Activated T-helper 17 cell treated with anti-CD3 and anti-CD28 coated beads, Interleukin-2, amount 50 U/mL, for 72 hours (primary cell): Measurements from ENCODE around the gene AVEN. TPM values are rescaled to one million over a fixed set of nuclear protein-coding genes. Genes with fewer than 3 reads are reported as not detected.

Experiments used
- ATAC-seq: fragments of 150-1000 bp; cut with Tn5 transposase; replicated peaks from 2 replicates; pipeline ENCODE4 v1.10.0; 2021; ENCODE audit warnings: mild to moderate bottlenecking, moderate library complexity
- H3K27ac Mint-ChIP-seq: one replicate; pipeline ENCODE4 v1.8.0; 2022; ENCODE audit warnings: mixed read lengths
- H3K27me3 Mint-ChIP-seq: one replicate; pipeline ENCODE4 v1.8.0; 2022; ENCODE audit warnings: mixed read lengths
- H3K36me3 Mint-ChIP-seq: one replicate; pipeline ENCODE4 v1.8.0; 2022; ENCODE audit warnings: low read depth, mild to moderate bottlenecking, mixed read lengths
- H3K4me1 Mint-ChIP-seq: one replicate; pipeline ENCODE4 v1.8.0; 2022; ENCODE audit warnings: mixed read lengths
- H3K4me3 Mint-ChIP-seq: one replicate; pipeline ENCODE4 v1.8.0; 2022; ENCODE audit warnings: mild to moderate bottlenecking, mixed read lengths
- H3K9me3 Mint-ChIP-seq: one replicate; pipeline ENCODE4 v1.8.0; 2022; ENCODE audit warnings: mixed read lengths
- total RNA-seq, 2 donors: library from RNA; stranded (reverse); gene quantifications; one replicate each; pipeline ENCODE4 v1.2.3, GENCODE V29; 2022

AVEN gene
- 10 to 100 TPM; 10.7 to 17.5 TPM for total RNA-seq

GRCh38 chr15:34038871-34039789 lies at the start of gene AVEN:
TSS of gene AVEN (minus strand) at chr15:34039204. CDS start at chr15:34039046, 158 bp downstream.
- Mint-ChIP-seq H3K36me3 (no peaks in the 10 kb centered on the region), H3K27me3 (no peaks in the 10 kb centered on the region), H3K4me1 (peaks cover 17% of the 10 kb centered on the region), H3K9me3 (no peaks in the 10 kb centered on the region), H3K27ac (peak within 1 kb of the TSS; percentile 91), H3K4me3 (peak within 1 kb of the TSS; percentile 90)
- peak; percentile 77 for ATAC-seq

GRCh38 chr15:34085746-34086145 lies 46.7 kb upstream of the AVEN start:
- H3K36me3 Mint-ChIP-seq, result peaks cover 79% of the 10 kb centered on the region
- no peak overlapping the region for H3K27ac Mint-ChIP-seq
- ATAC-seq, result no peak
- no peaks in the 10 kb centered on the region for H3K9me3 Mint-ChIP-seq
- H3K4me3 Mint-ChIP-seq, result no peak overlapping the region
- H3K4me1 Mint-ChIP-seq, result no peaks in the 10 kb centered on the region
- no peaks in the 10 kb centered on the region for H3K27me3 Mint-ChIP-seq

- H3K27ac Mint-ChIP-seq, result no peak overlapping the region
- H3K36me3 Mint-ChIP-seq, result peaks cover 65% of the 10 kb centered on the region
- no peak for ATAC-seq
- H3K9me3 Mint-ChIP-seq, result no peaks in the 10 kb centered on the region
- no peaks in the 10 kb centered on the region for H3K27me3 Mint-ChIP-seq
- no peaks in the 10 kb centered on the region for H3K4me1 Mint-ChIP-seq
- no peak overlapping the region for H3K4me3 Mint-ChIP-seq
Measured at GRCh38 chr15:34084086-34084485, 45.1 kb upstream of the AVEN start.

- Mint-ChIP-seq H3K9me3 (no peaks in the 10 kb centered on the region), H3K36me3 (peaks cover 24% of the 10 kb centered on the region), H3K27me3 (no peaks in the 10 kb centered on the region), H3K27ac (no peak overlapping the region), H3K4me3 (no peak overlapping the region), H3K4me1 (no peaks in the 10 kb centered on the region)
- ATAC-seq, result no peak
Measured at GRCh38 chr15:34079904-34080303, 40.9 kb upstream of the AVEN start.

GRCh38 chr15:34078900-34079299 lies 39.9 kb upstream of the AVEN start:
- Mint-ChIP-seq H3K27ac (no peak overlapping the region), H3K9me3 (no peaks in the 10 kb centered on the region), H3K4me1 (no peaks in the 10 kb centered on the region), H3K36me3 (peaks cover 18% of the 10 kb centered on the region), H3K4me3 (no peak overlapping the region), H3K27me3 (no peaks in the 10 kb centered on the region)
- ATAC-seq, result no peak

- no peak for ATAC-seq
- H3K4me1 Mint-ChIP-seq, result no peaks in the 10 kb centered on the region
- no peak overlapping the region for H3K4me3 Mint-ChIP-seq
- no peaks in the 10 kb centered on the region for H3K27me3 Mint-ChIP-seq
- H3K27ac Mint-ChIP-seq, result no peak overlapping the region
- H3K9me3 Mint-ChIP-seq, result no peaks in the 10 kb centered on the region
- no peaks in the 10 kb centered on the region for H3K36me3 Mint-ChIP-seq
Measured at GRCh38 chr15:34076785-34077184, 37.8 kb upstream of the AVEN start.

- no peaks in the 10 kb centered on the region for H3K4me1 Mint-ChIP-seq
- no peak overlapping the region for H3K27ac Mint-ChIP-seq
- no peak overlapping the region for H3K4me3 Mint-ChIP-seq
- H3K36me3 Mint-ChIP-seq, result no peaks in the 10 kb centered on the region
- no peaks in the 10 kb centered on the region for H3K27me3 Mint-ChIP-seq
- no peaks in the 10 kb centered on the region for H3K9me3 Mint-ChIP-seq
- no peak for ATAC-seq
Measured at GRCh38 chr15:34070003-34070402, 31.0 kb upstream of the AVEN start.

- no peak overlapping the region for H3K27ac Mint-ChIP-seq
- no peaks in the 10 kb centered on the region for H3K27me3 Mint-ChIP-seq
- H3K4me3 Mint-ChIP-seq, result no peak overlapping the region
- no peaks in the 10 kb centered on the region for H3K9me3 Mint-ChIP-seq
- H3K36me3 Mint-ChIP-seq, result no peaks in the 10 kb centered on the region
- H3K4me1 Mint-ChIP-seq, result peaks cover 9% of the 10 kb centered on the region
- no peak for ATAC-seq
Measured at GRCh38 chr15:34065941-34066340, 26.9 kb upstream of the AVEN start.

- Mint-ChIP-seq H3K27me3 (no peaks in the 10 kb centered on the region), H3K27ac (no peak overlapping the region), H3K36me3 (no peaks in the 10 kb centered on the region), H3K4me1 (peaks cover 9% of the 10 kb centered on the region), H3K9me3 (no peaks in the 10 kb centered on the region), H3K4me3 (no peak overlapping the region)
- no peak for ATAC-seq
Measured at GRCh38 chr15:34065261-34065660, 26.3 kb upstream of the AVEN start.

- ATAC-seq, result no peak
- Mint-ChIP-seq H3K27ac (peak overlapping the region; percentile 41), H3K4me3 (no peak overlapping the region), H3K9me3 (no peaks in the 10 kb centered on the region), H3K36me3 (no peaks in the 10 kb centered on the region), H3K4me1 (peaks cover 9% of the 10 kb centered on the region), H3K27me3 (no peaks in the 10 kb centered on the region)
Measured at GRCh38 chr15:34064438-34064837, 25.4 kb upstream of the AVEN start.

- no peak overlapping the region for H3K4me3 Mint-ChIP-seq
- H3K4me1 Mint-ChIP-seq, result peaks cover 9% of the 10 kb centered on the region
- ATAC-seq, result no peak
- H3K27ac Mint-ChIP-seq, result no peak overlapping the region
- no peaks in the 10 kb centered on the region for H3K27me3 Mint-ChIP-seq
- H3K9me3 Mint-ChIP-seq, result no peaks in the 10 kb centered on the region
- no peaks in the 10 kb centered on the region for H3K36me3 Mint-ChIP-seq
Measured at GRCh38 chr15:34059946-34060345, 20.9 kb upstream of the AVEN start.

- Mint-ChIP-seq H3K27me3 (no peaks in the 10 kb centered on the region), H3K9me3 (no peaks in the 10 kb centered on the region), H3K36me3 (no peaks in the 10 kb centered on the region), H3K4me1 (peaks cover 9% of the 10 kb centered on the region), H3K27ac (peak overlapping the region; percentile 19), H3K4me3 (no peak overlapping the region)
- ATAC-seq, result no peak
Measured at GRCh38 chr15:34059476-34059875, 20.5 kb upstream of the AVEN start.

- Mint-ChIP-seq H3K27me3 (no peaks in the 10 kb centered on the region), H3K4me3 (no peak overlapping the region), H3K36me3 (no peaks in the 10 kb centered on the region), H3K27ac (no peak overlapping the region), H3K9me3 (no peaks in the 10 kb centered on the region), H3K4me1 (peaks cover 3% of the 10 kb centered on the region)
- ATAC-seq, result no peak
Measured at GRCh38 chr15:34056911-34057310, 17.9 kb upstream of the AVEN start.

- H3K4me3 Mint-ChIP-seq, result no peak overlapping the region
- H3K4me1 Mint-ChIP-seq, result peaks cover 3% of the 10 kb centered on the region
- no peak overlapping the region for H3K27ac Mint-ChIP-seq
- peaks cover 6% of the 10 kb centered on the region for H3K9me3 Mint-ChIP-seq
- H3K27me3 Mint-ChIP-seq, result no peaks in the 10 kb centered on the region
- ATAC-seq, result no peak
- peaks cover 4% of the 10 kb centered on the region for H3K36me3 Mint-ChIP-seq
Measured at GRCh38 chr15:34055868-34056595, 17.0 kb upstream of the AVEN start.
